ENCODE measurements around the gene MGARP.

The MGARP gene

GRCh38 chr4:139242511-139243051, 37.4 kb downstream of the MGARP start:
- no peak for DNase-seq

- no peak for DNase-seq
Measured at GRCh38 chr4:139241784-139242151, 38.3 kb downstream of the MGARP start.

- no peak for DNase-seq
Measured at GRCh38 chr4:139241086-139241783, 38.8 kb downstream of the MGARP start.

- DNase-seq: no peak
Measured at GRCh38 chr4:139239127-139239772, 40.8 kb downstream of the MGARP start.

- DNase-seq: no peak
Measured at GRCh38 chr4:139234253-139234652, 45.8 kb downstream of the MGARP start.

- DNase-seq: no peak
Measured at GRCh38 chr4:139229534-139230039, 50.4 kb downstream of the MGARP start.

GRCh38 chr4:139227729-139228404, 52.2 kb downstream of the MGARP start:
- DNase-seq: no peak

GRCh38 chr4:139223682-139224317, 56.2 kb downstream of the MGARP start:
- DNase-seq: no peak

- DNase-seq: no peak
Measured at GRCh38 chr4:139222215-139222614, 57.8 kb downstream of the MGARP start.

GRCh38 chr4:139221687-139222086, 58.3 kb downstream of the MGARP start:
- DNase-seq: no peak

GRCh38 chr4:139219450-139220055, 60.5 kb downstream of the MGARP start:
- no peak for DNase-seq

Measured in activated T-cell treated with anti-CD3 and anti-CD28 coated beads, Interleukin-2, amount 50 U/mL, for 1 hour (primary cell).